OCI-LY1 (cell line): ENCODE measurements around the gene CCDC167.
"Not testable (repeated sequence)": the region's sequence is repeated elsewhere in the genome, so short reads cannot be mapped to it uniquely, and the experiment has no call there.

Source experiments
- H2AFZ ChIP-seq: fragments of 200-600 bp; sonication (generic), shearing (Covaris generic); 2 replicates; pipeline ENCODE4 v1.6.0; 2014; ENCODE audit warnings: antibody characterized with exemption, mild to moderate bottlenecking, low read length
- H3F3A ChIP-seq: fragments of 200-600 bp; sonication (generic), shearing (Covaris generic); 2 replicates; pipeline ENCODE4 v1.6.0; 2014; ENCODE audit warnings: mild to moderate bottlenecking, antibody characterized with exemption, low read length, moderate library complexity; ENCODE audit not compliant: insufficient read depth
- H3K27ac ChIP-seq: fragments of 200-600 bp; sonication (generic); 2 replicates; pipeline ENCODE4 v1.5.1; 2014; ENCODE audit warnings: low read length, mixed run types, mild to moderate bottlenecking, low read depth; ENCODE audit not compliant: poor library complexity, severe bottlenecking
- H3K27me3 ChIP-seq: fragments of 200-600 bp; sonication (generic); 2 replicates; pipeline ENCODE4 v1.6.0; 2014; ENCODE audit warnings: antibody characterized with exemption, mild to moderate bottlenecking, low read length, moderate library complexity; ENCODE audit not compliant: insufficient read depth
- H3K36me3 ChIP-seq: fragments of 200-600 bp; sonication (generic); 2 replicates; pipeline ENCODE4 v1.6.1; 2014; ENCODE audit warnings: mild to moderate bottlenecking, antibody characterized with exemption, low read length, moderate library complexity, mixed read lengths; ENCODE audit not compliant: insufficient read depth
- H3K4me1 ChIP-seq: fragments of 200-600 bp; sonication (generic); 2 replicates; pipeline ENCODE4 v1.5.1; 2014; ENCODE audit warnings: mild to moderate bottlenecking, low read length, moderate library complexity; ENCODE audit not compliant: insufficient read depth, severe bottlenecking
- H3K4me2 ChIP-seq: fragments of 200-600 bp; sonication (generic), shearing (Covaris generic); 2 replicates; pipeline ENCODE4 v1.6.1; 2014; ENCODE audit warnings: low read length
- H3K4me3 ChIP-seq: fragments of 200-600 bp; sonication (generic); 2 replicates; pipeline ENCODE4 v1.5.1; 2014; ENCODE audit warnings: low read length, low read depth, mild to moderate bottlenecking, mixed read lengths; ENCODE audit not compliant: poor library complexity, severe bottlenecking
- H3K79me2 ChIP-seq: fragments of 200-600 bp; shearing (Covaris generic); 2 replicates; pipeline ENCODE4 v1.6.1; 2016; ENCODE audit warnings: mixed run types, low read length, mixed read lengths; ENCODE audit not compliant: insufficient read depth
- H3K9ac ChIP-seq: fragments of 200-600 bp; sonication (generic), shearing (Covaris generic); 2 replicates; pipeline ENCODE4 v1.6.1; 2014; ENCODE audit warnings: mild to moderate bottlenecking, low read length, mixed read lengths
- H3K9me2 ChIP-seq: fragments of 200-600 bp; sonication (generic), shearing (Covaris generic); 2 replicates; pipeline ENCODE4 v1.6.1; 2014; ENCODE audit warnings: low read depth, mild to moderate bottlenecking, low read length, mixed read lengths
- H3K9me3 ChIP-seq: fragments of 200-600 bp; shearing (Covaris generic); 2 replicates; pipeline ENCODE4 v1.6.1; 2014; ENCODE audit warnings: low read length, mixed read lengths
- H4K20me1 ChIP-seq: fragments of 200-600 bp; sonication (generic), shearing (Covaris generic); 2 replicates; pipeline ENCODE4 v1.6.0; 2016; ENCODE audit warnings: mild to moderate bottlenecking, low read length; ENCODE audit not compliant: insufficient read depth
- CTCF ChIP-seq: fragments of 200-600 bp; sonication (generic), shearing (Covaris generic); IDR thresholded peaks from 2 replicates; pipeline ENCODE4 v1.5.1; 2017; ENCODE audit warnings: mild to moderate bottlenecking, antibody characterized with exemption, low read length, moderate library complexity, mixed read lengths
- EZH2 ChIP-seq: fragments of 200-600 bp; sonication (generic), shearing (Covaris generic); IDR thresholded peaks from 2 replicates; pipeline ENCODE4 v1.8.0; 2017; ENCODE audit warnings: borderline replicate concordance, mixed run types, mild to moderate bottlenecking, antibody characterized with exemption, low read length, moderate library complexity, mixed read lengths

Gene CCDC167

GRCh38 chr6:37452522-37452921, 47.2 kb downstream of the CCDC167 start:
- H4K20me1 ChIP-seq = no peaks in the 10 kb centered on the region
- H3K4me3 ChIP-seq = no peak overlapping the region
- no peak overlapping the region for H3K9ac ChIP-seq
- no peaks in the 10 kb centered on the region for H3K9me2 ChIP-seq
- no peak for TF ChIP-seq EZH2
- no peak for TF ChIP-seq CTCF
- H3K4me1 ChIP-seq = no peaks in the 10 kb centered on the region
- no peak overlapping the region for H3K4me2 ChIP-seq
- H3K27me3 ChIP-seq = no peaks in the 10 kb centered on the region
- H2AFZ ChIP-seq = no peak overlapping the region
- H3F3A ChIP-seq = no peaks in the 10 kb centered on the region
- no peak overlapping the region for H3K27ac ChIP-seq
- no peaks in the 10 kb centered on the region for H3K79me2 ChIP-seq
- peaks cover 92% of the 10 kb centered on the region for H3K36me3 ChIP-seq
- H3K9me3 ChIP-seq = no peaks in the 10 kb centered on the region

GRCh38 chr6:37451441-37452193, 48.1 kb downstream of the CCDC167 start:
- H3K9ac ChIP-seq = no peak overlapping the region
- H3K9me3 ChIP-seq = no peaks in the 10 kb centered on the region
- no peak overlapping the region for H3K27ac ChIP-seq
- H3K27me3 ChIP-seq = no peaks in the 10 kb centered on the region
- H3K4me3 ChIP-seq = no peak overlapping the region
- H2AFZ ChIP-seq = no peak overlapping the region
- H3K4me2 ChIP-seq = no peak overlapping the region
- no peaks in the 10 kb centered on the region for H4K20me1 ChIP-seq
- no peaks in the 10 kb centered on the region for H3K4me1 ChIP-seq
- no peaks in the 10 kb centered on the region for H3F3A ChIP-seq
- no peaks in the 10 kb centered on the region for H3K79me2 ChIP-seq
- H3K36me3 ChIP-seq = peaks cover 93% of the 10 kb centered on the region
- no peak for TF ChIP-seq CTCF
- TF ChIP-seq EZH2 = no peak
- H3K9me2 ChIP-seq = no peaks in the 10 kb centered on the region

GRCh38 chr6:37449984-37450383, 49.7 kb downstream of the CCDC167 start:
- H3F3A ChIP-seq = no peaks in the 10 kb centered on the region
- no peaks in the 10 kb centered on the region for H4K20me1 ChIP-seq
- H3K27me3 ChIP-seq = no peaks in the 10 kb centered on the region
- H3K4me2 ChIP-seq = no peak overlapping the region
- no peak overlapping the region for H3K9ac ChIP-seq
- no peaks in the 10 kb centered on the region for H3K4me1 ChIP-seq
- no peak overlapping the region for H2AFZ ChIP-seq
- H3K36me3 ChIP-seq = peaks cover 90% of the 10 kb centered on the region
- no peak overlapping the region for H3K4me3 ChIP-seq
- TF ChIP-seq EZH2 (no peak), CTCF (no peak)
- H3K9me2 ChIP-seq = no peaks in the 10 kb centered on the region
- H3K79me2 ChIP-seq = no peaks in the 10 kb centered on the region
- no peak overlapping the region for H3K27ac ChIP-seq
- no peaks in the 10 kb centered on the region for H3K9me3 ChIP-seq

- not testable (repeated sequence) for H4K20me1 ChIP-seq, H3K79me2 ChIP-seq, H3K9me3 ChIP-seq, H2AFZ ChIP-seq, H3K4me2 ChIP-seq, H3K27ac ChIP-seq, H3K27me3 ChIP-seq, H3F3A ChIP-seq, H3K4me3 ChIP-seq, H3K9ac ChIP-seq, H3K9me2 ChIP-seq
- peaks cover 79% of the 10 kb centered on the region for H3K36me3 ChIP-seq
- peaks cover 10% of the 10 kb centered on the region for H3K4me1 ChIP-seq
Measured at GRCh38 chr6:37443216-37443542, 56.5 kb downstream of the CCDC167 start.
